Measurements from ENCODE around the gene SCD5. TPM values are rescaled to one million over a fixed set of nuclear protein-coding genes. Genes with fewer than 3 reads are reported as not detected.
A peak's percentile ranks its signal among the peaks of the same experiment; 100 is the strongest.

Gene SCD5
- total RNA-seq, 2 donors from 2014 or later = 51.4 TPM

DNA sequence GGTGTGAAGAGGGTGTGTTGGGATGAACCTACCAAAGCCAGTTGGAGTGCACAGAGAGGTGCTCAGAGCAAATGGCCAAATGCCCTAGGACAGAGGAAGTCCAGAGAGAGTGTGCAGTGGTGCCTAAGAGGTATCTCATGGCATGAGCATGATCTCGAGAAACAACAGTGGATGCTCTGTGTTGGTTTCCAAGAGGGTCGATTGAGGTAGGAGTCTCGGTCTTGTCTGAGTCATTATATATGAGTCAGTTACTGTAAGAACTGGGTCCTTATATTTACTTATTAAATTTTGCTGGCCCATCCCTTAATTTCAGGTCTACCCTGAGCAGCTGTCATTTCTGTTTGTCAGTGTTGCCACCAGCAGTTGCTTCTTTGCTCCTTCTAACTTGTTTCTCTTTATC lies 150.2 kb downstream of the SCD5 start:
- WGBS, 2 donors = 54 to 67% methylated on average over 3 of the region's 3 CpGs
- no peaks in the 10 kb centered on the region for H3K36me3 ChIP-seq (replicated peaks in 1 of 2; ENCODE audit: insufficient read depth in 1 of 2, low read depth in 2 of 2)
- no peaks in the 10 kb centered on the region for H3K9me3 ChIP-seq
- no peak for DNase-seq
- no peak overlapping the region for H3K27ac ChIP-seq
- H3K4me3 ChIP-seq = no peak overlapping the region
- TF ChIP-seq POLR2A (IDR thresholded peaks at IDR 0.05) = no peak
- TF ChIP-seq, protein P1, sequence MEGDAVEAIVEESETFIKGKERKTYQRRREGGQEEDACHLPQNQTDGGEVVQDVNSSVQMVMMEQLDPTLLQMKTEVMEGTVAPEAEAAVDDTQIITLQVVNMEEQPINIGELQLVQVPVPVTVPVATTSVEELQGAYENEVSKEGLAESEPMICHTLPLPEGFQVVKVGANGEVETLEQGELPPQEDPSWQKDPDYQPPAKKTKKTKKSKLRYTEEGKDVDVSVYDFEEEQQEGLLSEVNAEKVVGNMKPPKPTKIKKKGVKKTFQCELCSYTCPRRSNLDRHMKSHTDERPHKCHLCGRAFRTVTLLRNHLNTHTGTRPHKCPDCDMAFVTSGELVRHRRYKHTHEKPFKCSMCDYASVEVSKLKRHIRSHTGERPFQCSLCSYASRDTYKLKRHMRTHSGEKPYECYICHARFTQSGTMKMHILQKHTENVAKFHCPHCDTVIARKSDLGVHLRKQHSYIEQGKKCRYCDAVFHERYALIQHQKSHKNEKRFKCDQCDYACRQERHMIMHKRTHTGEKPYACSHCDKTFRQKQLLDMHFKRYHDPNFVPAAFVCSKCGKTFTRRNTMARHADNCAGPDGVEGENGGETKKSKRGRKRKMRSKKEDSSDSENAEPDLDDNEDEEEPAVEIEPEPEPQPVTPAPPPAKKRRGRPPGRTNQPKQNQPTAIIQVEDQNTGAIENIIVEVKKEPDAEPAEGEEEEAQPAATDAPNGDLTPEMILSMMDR (IDR thresholded peaks at IDR 0.05) = no peak
- peaks cover 6% of the 10 kb centered on the region for H3K4me1 ChIP-seq
- intact Hi-C loops (cut with DNase I) = no loop called here
- no peak for ATAC-seq
- no peaks in the 10 kb centered on the region for H3K27me3 ChIP-seq

- H3K4me3 ChIP-seq = no peak overlapping the region
- no peak overlapping the region for H3K27ac ChIP-seq
- no peaks in the 10 kb centered on the region for H3K4me1 ChIP-seq
- DNase-seq (no peak), ATAC-seq (no peak)
- TF ChIP-seq, protein P1 (IDR thresholded peaks at IDR 0.05) = no peak
- no peak for TF ChIP-seq POLR2A (IDR thresholded peaks at IDR 0.05)
- WGBS, 2 donors = 65 to 76% methylated on average over 5 of the region's 5 CpGs
- intact Hi-C loops (cut with DNase I) = no loop called here
- no peaks in the 10 kb centered on the region for H3K27me3 ChIP-seq
- H3K36me3 ChIP-seq (replicated peaks in 1 of 2; ENCODE audit: insufficient read depth in 1 of 2, low read depth in 2 of 2) = no peaks in the 10 kb centered on the region
- H3K9me3 ChIP-seq = no peaks in the 10 kb centered on the region
Observed at GRCh38 chr4:82645936-82646565, 152.5 kb downstream of the SCD5 start.

GRCh38 chr4:82644734-82645126 lies 153.9 kb downstream of the SCD5 start:
- intact Hi-C loops (cut with DNase I) = no loop called here
- H3K9me3 ChIP-seq = no peaks in the 10 kb centered on the region
- DNase-seq (no peak), ATAC-seq (no peak)
- 59 to 63% methylated on average over 4 of the region's 4 CpGs for WGBS, 2 donors
- TF ChIP-seq, protein P1 (IDR thresholded peaks at IDR 0.05) = no peak
- peak overlapping the region in 1 of 4 donors; percentile 25 for H3K27ac ChIP-seq
- no peak overlapping the region for H3K4me3 ChIP-seq
- H3K36me3 ChIP-seq (replicated peaks in 1 of 2; ENCODE audit: insufficient read depth in 1 of 2, low read depth in 2 of 2) = no peaks in the 10 kb centered on the region
- H3K27me3 ChIP-seq = no peaks in the 10 kb centered on the region
- H3K4me1 ChIP-seq = peaks cover 12% of the 10 kb centered on the region

GRCh38 chr4:82643994-82644733 lies 154.4 kb downstream of the SCD5 start:
- intact Hi-C loops (cut with DNase I) = no loop called here
- H3K27me3 ChIP-seq = no peaks in the 10 kb centered on the region
- H3K4me1 ChIP-seq = peaks cover 12% of the 10 kb centered on the region
- 71 to 81% methylated on average over 4 to 5 of the region's 5 CpGs for WGBS, 2 donors
- no peaks in the 10 kb centered on the region for H3K36me3 ChIP-seq (replicated peaks in 1 of 2; ENCODE audit: insufficient read depth in 1 of 2, low read depth in 2 of 2)
- no peaks in the 10 kb centered on the region for H3K9me3 ChIP-seq
- DNase-seq = no peak
- peak; percentile 47 for ATAC-seq
- no peak overlapping the region for H3K4me3 ChIP-seq
- TF ChIP-seq POLR2A (IDR thresholded peaks at IDR 0.05) = no peak
- TF ChIP-seq, protein P1 (IDR thresholded peaks at IDR 0.05) = no peak
- peak overlapping the region in 1 of 4 donors; percentile 25 for H3K27ac ChIP-seq
